HepG2 (cell line): ENCODE results near the gene GGA3. TPM values are rescaled to one million over a fixed set of nuclear protein-coding genes. Genes with fewer than 3 reads are reported as not detected.

ENCODE experiments used
- BRD4 ChIP-seq: sonication (generic); formaldehyde crosslinking; IDR thresholded peaks from 2 replicates; pipeline ENCODE4 v1.4.0; 2020; ENCODE audit warnings: missing genetic modification reagents
- CCDC6 ChIP-seq: sonication (generic); formaldehyde crosslinking; IDR thresholded peaks from 2 replicates; pipeline ENCODE4 v1.8.1; 2022; ENCODE audit warnings: mild to moderate bottlenecking, missing genetic modification reagents, moderate library complexity
- ELF3 ChIP-seq: IDR thresholded peaks from 2 replicates; pipeline ENCODE4 v1.6.1; 2016; ENCODE audit warnings: missing genetic modification reagents, missing compliant biosample characterization
- MIXL1 ChIP-seq: IDR thresholded peaks from 2 replicates; pipeline ENCODE4 v1.6.1; 2016
- NFYC ChIP-seq: IDR thresholded peaks from 2 replicates; pipeline ENCODE4 v1.6.1; 2016; ENCODE audit warnings: missing genetic modification reagents, missing compliant biosample characterization
- TCF7 ChIP-seq: sonication (generic); IDR thresholded peaks from 2 replicates; pipeline ENCODE4 v1.6.1; 2016; ENCODE audit warnings: antibody characterized with exemption, low read depth
- TRIM24 ChIP-seq: sonication (generic); formaldehyde crosslinking; IDR thresholded peaks from 2 replicates; pipeline ENCODE4 v1.8.0; 2022; ENCODE audit warnings: mild to moderate bottlenecking, missing genetic modification reagents
- ZNF781 ChIP-seq: sonication (generic); formaldehyde crosslinking; IDR thresholded peaks from 2 replicates; pipeline ENCODE4 v1.5.1; 2020; ENCODE audit warnings: borderline replicate concordance, mild to moderate bottlenecking, missing genetic modification reagents; ENCODE audit errors: not compliant biosample characterization
- ZNF883 ChIP-seq: sonication (generic); formaldehyde crosslinking; IDR thresholded peaks from 2 replicates; pipeline ENCODE4 v1.5.1; 2020; ENCODE audit warnings: mild to moderate bottlenecking, missing genetic modification reagents; ENCODE audit errors: not compliant biosample characterization
- polyA plus RNA-seq, 8 experiments: library from polyadenylated mRNA; depleted of rRNA in 3 of 8; stranded (reverse) in 7 of 8; unstranded in 1 of 8; fragments of >200 nt; fragmentation: Illumina TruSeq in 4 of 8; extraction: Trizol in 4 of 8; gene quantifications; 2 replicates each; pipeline versions ENCODE4 v1.2.1 to v1.2.3, GENCODE V29; 2011 to 2016; ENCODE audit warnings: low read depth in 4 of 8, missing spikeins in 1 of 8, mixed read lengths in 1 of 8; ENCODE audit not compliant: insufficient read depth in 1 of 8
- total RNA-seq, 5 experiments: library from RNA; depleted of rRNA; stranded (reverse); fragments of >200 nt; fragmentation: Illumina TruSeq; extraction: Trizol; gene quantifications; 2 replicates each; pipeline ENCODE4 v1.2.3, GENCODE V29; 2016; ENCODE audit warnings: low read depth in 1 of 5
- TF ChIP-seq, protein P1 (sequence below): sonication (generic); formaldehyde crosslinking; IDR thresholded peaks from 2 replicates; pipeline ENCODE4; 2020; ENCODE audit warnings: missing genetic modification reagents, mild to moderate bottlenecking, borderline replicate concordance
- TF ChIP-seq, protein P2 (sequence below): sonication (generic); formaldehyde crosslinking; IDR thresholded peaks from 2 replicates; pipeline ENCODE4 v1.5.0; 2020; ENCODE audit warnings: missing genetic modification reagents
- TF ChIP-seq, protein P3 (sequence below): sonication (generic); formaldehyde crosslinking; IDR thresholded peaks from 2 replicates; pipeline ENCODE4 v1.4.0; 2020; ENCODE audit warnings: missing genetic modification reagents, borderline replicate concordance
- TF ChIP-seq, protein P4 (sequence below): sonication (generic); formaldehyde crosslinking; IDR thresholded peaks from 2 replicates; pipeline ENCODE4 v1.4.0; 2020; ENCODE audit warnings: mild to moderate bottlenecking, missing genetic modification reagents
- TF ChIP-seq, protein P5 (sequence below): sonication (generic); formaldehyde crosslinking; IDR thresholded peaks from 2 replicates; pipeline ENCODE4 v1.4.0; 2020; ENCODE audit warnings: mild to moderate bottlenecking, low read depth, missing genetic modification reagents
- TF ChIP-seq, protein P6 (sequence below): sonication (generic); formaldehyde crosslinking; IDR thresholded peaks from 2 replicates; pipeline ENCODE4 v1.8.0; 2023; ENCODE audit warnings: mild to moderate bottlenecking, missing genetic modification reagents

The GGA3 gene
- total and polyA plus RNA-seq, 2 of the 13 experiments (the other 11 are each of a cell fraction or from before 2014, with no cell fraction given): 28.4 to 43.7 TPM

DNA sequence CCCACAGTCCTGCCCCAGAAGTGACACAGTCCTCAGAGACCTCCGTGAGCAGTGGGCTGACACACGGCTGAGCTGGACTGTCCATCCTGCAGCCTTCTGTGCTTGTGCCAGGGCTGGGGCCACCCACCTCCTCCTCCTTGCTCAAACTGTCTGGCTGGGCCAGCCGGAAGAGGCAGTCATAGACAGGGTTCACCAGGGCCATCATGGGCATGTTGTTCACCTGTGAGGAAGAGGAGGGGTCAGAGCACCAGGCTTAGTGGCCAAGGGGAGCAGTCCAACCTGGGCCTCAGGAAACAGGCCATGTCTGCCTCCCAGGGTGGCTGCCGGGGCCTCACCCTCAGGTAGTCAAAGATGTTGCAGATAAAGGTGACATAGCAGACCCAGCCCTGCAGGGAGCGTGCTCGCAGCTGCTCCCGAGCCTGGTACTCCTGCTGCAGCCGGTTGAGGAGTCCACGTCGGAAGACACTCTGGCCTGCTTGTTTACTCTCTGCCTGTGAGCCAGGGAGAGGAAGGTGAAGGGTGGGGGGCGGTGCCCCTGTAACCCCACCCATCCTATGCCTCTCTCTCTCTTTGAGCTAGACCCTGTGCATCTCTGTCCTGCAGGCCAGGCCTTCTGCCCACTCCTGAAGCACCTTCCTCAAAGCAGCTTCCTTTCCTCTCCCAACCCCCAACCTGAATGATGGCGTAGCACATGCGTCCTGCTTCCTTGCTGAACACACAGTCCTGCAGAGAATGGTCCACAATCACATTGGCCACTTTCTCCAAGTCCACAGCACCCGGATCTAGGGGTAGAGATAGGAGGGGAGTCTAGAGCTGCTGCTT, 6.2 kb upstream of the GGA3 start (continued):
- TF ChIP-seq, protein P1, sequence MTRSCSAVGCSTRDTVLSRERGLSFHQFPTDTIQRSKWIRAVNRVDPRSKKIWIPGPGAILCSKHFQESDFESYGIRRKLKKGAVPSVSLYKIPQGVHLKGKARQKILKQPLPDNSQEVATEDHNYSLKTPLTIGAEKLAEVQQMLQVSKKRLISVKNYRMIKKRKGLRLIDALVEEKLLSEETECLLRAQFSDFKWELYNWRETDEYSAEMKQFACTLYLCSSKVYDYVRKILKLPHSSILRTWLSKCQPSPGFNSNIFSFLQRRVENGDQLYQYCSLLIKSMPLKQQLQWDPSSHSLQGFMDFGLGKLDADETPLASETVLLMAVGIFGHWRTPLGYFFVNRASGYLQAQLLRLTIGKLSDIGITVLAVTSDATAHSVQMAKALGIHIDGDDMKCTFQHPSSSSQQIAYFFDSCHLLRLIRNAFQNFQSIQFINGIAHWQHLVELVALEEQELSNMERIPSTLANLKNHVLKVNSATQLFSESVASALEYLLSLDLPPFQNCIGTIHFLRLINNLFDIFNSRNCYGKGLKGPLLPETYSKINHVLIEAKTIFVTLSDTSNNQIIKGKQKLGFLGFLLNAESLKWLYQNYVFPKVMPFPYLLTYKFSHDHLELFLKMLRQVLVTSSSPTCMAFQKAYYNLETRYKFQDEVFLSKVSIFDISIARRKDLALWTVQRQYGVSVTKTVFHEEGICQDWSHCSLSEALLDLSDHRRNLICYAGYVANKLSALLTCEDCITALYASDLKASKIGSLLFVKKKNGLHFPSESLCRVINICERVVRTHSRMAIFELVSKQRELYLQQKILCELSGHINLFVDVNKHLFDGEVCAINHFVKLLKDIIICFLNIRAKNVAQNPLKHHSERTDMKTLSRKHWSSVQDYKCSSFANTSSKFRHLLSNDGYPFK: peak; percentile 63
- TF ChIP-seq ZNF883 (peak; percentile 68), ZNF781 (CRISPR knock-in tag) (peak; percentile 59), NFYC (CRISPR knock-in tag) (0 out of 2 replicates have a peak, but pooled peaks have one; percentile 36), BRD4 (CRISPR knock-in tag) (no peak), CCDC6 (CRISPR knock-in tag) (peak; percentile 56; the same call in 1 of the 2 replicates), ELF3 (CRISPR knock-in tag) (peak; percentile 72), TCF7 (no peak), TRIM24 (no peak), MIXL1 (0 out of 2 replicates have a peak, but pooled peaks have one; percentile 16)
- TF ChIP-seq, protein P2, sequence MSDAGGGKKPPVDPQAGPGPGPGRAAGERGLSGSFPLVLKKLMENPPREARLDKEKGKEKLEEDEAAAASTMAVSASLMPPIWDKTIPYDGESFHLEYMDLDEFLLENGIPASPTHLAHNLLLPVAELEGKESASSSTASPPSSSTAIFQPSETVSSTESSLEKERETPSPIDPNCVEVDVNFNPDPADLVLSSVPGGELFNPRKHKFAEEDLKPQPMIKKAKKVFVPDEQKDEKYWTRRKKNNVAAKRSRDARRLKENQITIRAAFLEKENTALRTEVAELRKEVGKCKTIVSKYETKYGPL (CRISPR knock-in tag): no peak
- TF ChIP-seq, protein P3, sequence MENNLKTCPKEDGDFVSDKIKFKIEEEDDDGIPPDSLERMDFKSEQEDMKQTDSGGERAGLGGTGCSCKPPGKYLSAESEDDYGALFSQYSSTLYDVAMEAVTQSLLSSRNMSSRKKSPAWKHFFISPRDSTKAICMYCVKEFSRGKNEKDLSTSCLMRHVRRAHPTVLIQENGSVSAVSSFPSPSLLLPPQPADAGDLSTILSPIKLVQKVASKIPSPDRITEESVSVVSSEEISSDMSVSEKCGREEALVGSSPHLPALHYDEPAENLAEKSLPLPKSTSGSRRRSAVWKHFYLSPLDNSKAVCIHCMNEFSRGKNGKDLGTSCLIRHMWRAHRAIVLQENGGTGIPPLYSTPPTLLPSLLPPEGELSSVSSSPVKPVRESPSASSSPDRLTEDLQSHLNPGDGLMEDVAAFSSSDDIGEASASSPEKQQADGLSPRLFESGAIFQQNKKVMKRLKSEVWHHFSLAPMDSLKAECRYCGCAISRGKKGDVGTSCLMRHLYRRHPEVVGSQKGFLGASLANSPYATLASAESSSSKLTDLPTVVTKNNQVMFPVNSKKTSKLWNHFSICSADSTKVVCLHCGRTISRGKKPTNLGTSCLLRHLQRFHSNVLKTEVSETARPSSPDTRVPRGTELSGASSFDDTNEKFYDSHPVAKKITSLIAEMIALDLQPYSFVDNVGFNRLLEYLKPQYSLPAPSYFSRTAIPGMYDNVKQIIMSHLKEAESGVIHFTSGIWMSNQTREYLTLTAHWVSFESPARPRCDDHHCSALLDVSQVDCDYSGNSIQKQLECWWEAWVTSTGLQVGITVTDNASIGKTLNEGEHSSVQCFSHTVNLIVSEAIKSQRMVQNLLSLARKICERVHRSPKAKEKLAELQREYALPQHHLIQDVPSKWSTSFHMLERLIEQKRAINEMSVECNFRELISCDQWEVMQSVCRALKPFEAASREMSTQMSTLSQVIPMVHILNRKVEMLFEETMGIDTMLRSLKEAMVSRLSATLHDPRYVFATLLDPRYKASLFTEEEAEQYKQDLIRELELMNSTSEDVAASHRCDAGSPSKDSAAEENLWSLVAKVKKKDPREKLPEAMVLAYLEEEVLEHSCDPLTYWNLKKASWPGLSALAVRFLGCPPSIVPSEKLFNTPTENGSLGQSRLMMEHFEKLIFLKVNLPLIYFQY (CRISPR knock-in tag): no peak; the same call in 1 of the 2 replicates
- TF ChIP-seq, protein P4, sequence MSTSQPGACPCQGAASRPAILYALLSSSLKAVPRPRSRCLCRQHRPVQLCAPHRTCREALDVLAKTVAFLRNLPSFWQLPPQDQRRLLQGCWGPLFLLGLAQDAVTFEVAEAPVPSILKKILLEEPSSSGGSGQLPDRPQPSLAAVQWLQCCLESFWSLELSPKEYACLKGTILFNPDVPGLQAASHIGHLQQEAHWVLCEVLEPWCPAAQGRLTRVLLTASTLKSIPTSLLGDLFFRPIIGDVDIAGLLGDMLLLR (CRISPR knock-in tag): no peak
- TF ChIP-seq, protein P5, sequence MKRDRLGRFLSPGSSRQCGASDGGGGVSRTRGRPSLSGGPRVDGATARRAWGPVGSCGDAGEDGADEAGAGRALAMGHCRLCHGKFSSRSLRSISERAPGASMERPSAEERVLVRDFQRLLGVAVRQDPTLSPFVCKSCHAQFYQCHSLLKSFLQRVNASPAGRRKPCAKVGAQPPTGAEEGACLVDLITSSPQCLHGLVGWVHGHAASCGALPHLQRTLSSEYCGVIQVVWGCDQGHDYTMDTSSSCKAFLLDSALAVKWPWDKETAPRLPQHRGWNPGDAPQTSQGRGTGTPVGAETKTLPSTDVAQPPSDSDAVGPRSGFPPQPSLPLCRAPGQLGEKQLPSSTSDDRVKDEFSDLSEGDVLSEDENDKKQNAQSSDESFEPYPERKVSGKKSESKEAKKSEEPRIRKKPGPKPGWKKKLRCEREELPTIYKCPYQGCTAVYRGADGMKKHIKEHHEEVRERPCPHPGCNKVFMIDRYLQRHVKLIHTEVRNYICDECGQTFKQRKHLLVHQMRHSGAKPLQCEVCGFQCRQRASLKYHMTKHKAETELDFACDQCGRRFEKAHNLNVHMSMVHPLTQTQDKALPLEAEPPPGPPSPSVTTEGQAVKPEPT: peak; percentile 43; the same call in 1 of the 2 replicates
- TF ChIP-seq, protein P6, sequence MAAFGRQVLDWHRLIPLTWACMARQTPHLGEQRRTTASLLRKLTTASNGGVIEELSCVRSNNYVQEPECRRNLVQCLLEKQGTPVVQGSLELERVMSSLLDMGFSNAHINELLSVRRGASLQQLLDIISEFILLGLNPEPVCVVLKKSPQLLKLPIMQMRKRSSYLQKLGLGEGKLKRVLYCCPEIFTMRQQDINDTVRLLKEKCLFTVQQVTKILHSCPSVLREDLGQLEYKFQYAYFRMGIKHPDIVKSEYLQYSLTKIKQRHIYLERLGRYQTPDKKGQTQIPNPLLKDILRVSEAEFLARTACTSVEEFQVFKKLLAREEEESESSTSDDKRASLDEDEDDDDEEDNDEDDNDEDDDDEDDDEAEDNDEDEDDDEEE (CRISPR knock-in tag): no peak
